ENCODE data around the gene DCDC2B. TPM values are rescaled to one million over a fixed set of nuclear protein-coding genes. Genes with fewer than 3 reads are reported as not detected.

Gene DCDC2B
- total RNA-seq, 1 donor from 2014 or later, result not detected

- TF ChIP-seq CTCF (IDR thresholded peaks at IDR 0.05; ENCODE audit: partially characterized antibody, unreplicated experiment), result no peak
- H3K27ac Mint-ChIP-seq (ENCODE audit: unreplicated experiment), result no peak overlapping the region
- peaks cover 14% of the 10 kb centered on the region for H3K27me3 Mint-ChIP-seq (ENCODE audit: unreplicated experiment)
- peaks cover 27% of the 10 kb centered on the region for H3K4me1 Mint-ChIP-seq (ENCODE audit: low read depth, unreplicated experiment)
- H3K36me3 Mint-ChIP-seq (ENCODE audit: unreplicated experiment), result no peaks in the 10 kb centered on the region
- H3K4me3 Mint-ChIP-seq (ENCODE audit: unreplicated experiment), result no peak overlapping the region
- no peak for DNase-seq
- H3K9me3 Mint-ChIP-seq (ENCODE audit: unreplicated experiment), result peaks cover 11% of the 10 kb centered on the region
Observed at GRCh38 chr1:32247452-32247851, 38.6 kb downstream of the DCDC2B start.

- no peaks in the 10 kb centered on the region for H3K36me3 Mint-ChIP-seq (ENCODE audit: unreplicated experiment)
- peak; percentile 90 for DNase-seq
- peak overlapping the region; percentile 71 for H3K4me3 Mint-ChIP-seq (ENCODE audit: unreplicated experiment)
- H3K27me3 Mint-ChIP-seq (ENCODE audit: unreplicated experiment), result peaks cover 14% of the 10 kb centered on the region
- H3K4me1 Mint-ChIP-seq (ENCODE audit: low read depth, unreplicated experiment), result peaks cover 27% of the 10 kb centered on the region
- peak overlapping the region; percentile 92 for H3K27ac Mint-ChIP-seq (ENCODE audit: unreplicated experiment)
- TF ChIP-seq CTCF (IDR thresholded peaks at IDR 0.05; ENCODE audit: partially characterized antibody, unreplicated experiment), result peak; percentile 97
- peaks cover 11% of the 10 kb centered on the region for H3K9me3 Mint-ChIP-seq (ENCODE audit: unreplicated experiment)
Observed at GRCh38 chr1:32247983-32248889, 39.3 kb downstream of the DCDC2B start.

GRCh38 chr1:32249831-32250525 lies 41.1 kb downstream of the DCDC2B start:
- peaks cover 14% of the 10 kb centered on the region for H3K27me3 Mint-ChIP-seq (ENCODE audit: unreplicated experiment)
- peak overlapping the region; percentile 61 for H3K4me3 Mint-ChIP-seq (ENCODE audit: unreplicated experiment)
- DNase-seq, result no peak
- peak overlapping the region; percentile 36 for H3K27ac Mint-ChIP-seq (ENCODE audit: unreplicated experiment)
- H3K36me3 Mint-ChIP-seq (ENCODE audit: unreplicated experiment), result no peaks in the 10 kb centered on the region
- peaks cover 11% of the 10 kb centered on the region for H3K9me3 Mint-ChIP-seq (ENCODE audit: unreplicated experiment)
- H3K4me1 Mint-ChIP-seq (ENCODE audit: low read depth, unreplicated experiment), result peaks cover 27% of the 10 kb centered on the region
- no peak for TF ChIP-seq CTCF (IDR thresholded peaks at IDR 0.05; ENCODE audit: partially characterized antibody, unreplicated experiment)

GRCh38 chr1:32250893-32251716 lies 42.2 kb downstream of the DCDC2B start, which contains the start of gene LCK:
Gene LCK, plus strand, starts transcription at chr1:32251265. Its CDS starts 23,065 bp downstream, at chr1:32274330.
- Mint-ChIP-seq H3K4me1 (ENCODE audit: low read depth, unreplicated experiment) (peaks cover 27% of the 10 kb centered on the region), H3K36me3 (ENCODE audit: unreplicated experiment) (no peaks in the 10 kb centered on the region), H3K4me3 (ENCODE audit: unreplicated experiment) (peak within 1 kb of the TSS; percentile 61), H3K27ac (ENCODE audit: unreplicated experiment) (no peak within 1 kb of the TSS), H3K27me3 (ENCODE audit: unreplicated experiment) (peaks cover 14% of the 10 kb centered on the region), H3K9me3 (ENCODE audit: unreplicated experiment) (peaks cover 11% of the 10 kb centered on the region)
- DNase-seq, result peak; percentile 26
- TF ChIP-seq CTCF (IDR thresholded peaks at IDR 0.05; ENCODE audit: partially characterized antibody, unreplicated experiment), result no peak
